K562 (cell line): Measurements from ENCODE around the gene ARMH4. TPM values are rescaled to one million over a fixed set of nuclear protein-coding genes. Genes with fewer than 3 reads are reported as not detected.

Source experiments
- ARID1B ChIP-seq: fragments of 450-650 bp; IDR thresholded peaks from 2 replicates; pipeline ENCODE4 v1.6.1; 2016; ENCODE audit warnings: antibody characterized with exemption, mild to moderate bottlenecking, inconsistent platforms
- ARID3B ChIP-seq: fragments of 250-450 bp; sonication (Bioruptor Pico); IDR thresholded peaks from 2 replicates; pipeline ENCODE4 v1.4.0; 2020; ENCODE audit warnings: borderline replicate concordance
- BACH1 ChIP-seq: fragments of 200-800 bp; sonication (Bioruptor generic); IDR thresholded peaks from 2 replicates; pipeline ENCODE4 v1.6.1; 2016; ENCODE audit warnings: missing genetic modification characterization, missing compliant biosample characterization
- BMI1 ChIP-seq: fragments of 150-350 bp; IDR thresholded peaks from 2 replicates; pipeline ENCODE4 v1.6.1; 2014; ENCODE audit warnings: low read length
- C11orf30 ChIP-seq: fragments of 450-650 bp; IDR thresholded peaks from 2 replicates; pipeline ENCODE4 v1.6.1; 2016; ENCODE audit warnings: low read depth, mild to moderate bottlenecking
- EP300 ChIP-seq: IDR thresholded peaks from 2 replicates; pipeline ENCODE4 v1.6.1; 2012; ENCODE audit warnings: low read length, improper control_type of control experiment
- ESRRB ChIP-seq: fragments of 250-450 bp; sonication (Bioruptor Pico); IDR thresholded peaks from 2 replicates; pipeline ENCODE4 v1.5.0; 2020; ENCODE audit warnings: mild to moderate bottlenecking, moderate library complexity, borderline replicate concordance
- ETV1 ChIP-seq: fragments of 450-650 bp; conservative IDR thresholded peaks from 2 replicates; pipeline ENCODE4 v1.6.1; 2016; ENCODE audit warnings: missing genetic modification characterization, control low read depth, low read depth, missing compliant biosample characterization
- HDAC1 ChIP-seq, 2 experiments: fragments of 450-650 bp; IDR thresholded peaks; 2 replicates each; pipeline ENCODE4 v1.6.1; 2016 to 2017; ENCODE audit warnings: inconsistent platforms in 1 of 2, mild to moderate bottlenecking in 1 of 2, moderate library complexity in 1 of 2
- ID3 ChIP-seq, 2 experiments: fragments of 250-450 bp in 1 of 2; fragments of 450-650 bp in 1 of 2; sonication (Bioruptor Pico) in 1 of 2; IDR thresholded peaks; 2 replicates each; pipeline versions ENCODE4 v1.6.1 to v1.8.0; 2016 to 2021; ENCODE audit warnings: mild to moderate bottlenecking in 2 of 2, moderate library complexity in 2 of 2, missing compliant biosample characterization in 1 of 2, missing genetic modification characterization in 1 of 2
- MAFG ChIP-seq: fragments of 450-650 bp; conservative IDR thresholded peaks from 2 replicates; pipeline ENCODE4 v1.6.1; 2016; ENCODE audit warnings: missing genetic modification characterization, missing compliant biosample characterization
- MTA2 ChIP-seq: fragments of 450-650 bp; IDR thresholded peaks from 2 replicates; pipeline ENCODE4 v1.6.1; 2016; ENCODE audit warnings: low read depth
- NCOA1 ChIP-seq: fragments of 450-650 bp; IDR thresholded peaks from 2 replicates; pipeline ENCODE4 v1.6.1; 2016; ENCODE audit warnings: low read depth
- NCOA2 ChIP-seq, 2 experiments: fragments of 450-650 bp; IDR thresholded peaks; 2 replicates each; pipeline ENCODE4 v1.6.1; 2018; ENCODE audit warnings: mild to moderate bottlenecking in 2 of 2, moderate library complexity in 1 of 2; ENCODE audit not compliant: partially characterized antibody in 2 of 2
- NFE2L1 ChIP-seq: fragments of 450-650 bp; IDR thresholded peaks from 2 replicates; pipeline ENCODE4 v1.6.1; 2016; ENCODE audit warnings: missing genetic modification characterization, low read depth, mild to moderate bottlenecking, missing compliant biosample characterization, moderate library complexity, borderline replicate concordance
- NR2F6 ChIP-seq: fragments of 450-650 bp; formaldehyde crosslinking; IDR thresholded peaks from 2 replicates; pipeline ENCODE4 v1.4.0; 2020; ENCODE audit warnings: mild to moderate bottlenecking
- POLR2H ChIP-seq: IDR thresholded peaks from 2 replicates; pipeline ENCODE4 v1.6.1; 2016; ENCODE audit warnings: missing genetic modification characterization, low read depth, mild to moderate bottlenecking, control low read depth, missing compliant biosample characterization, moderate library complexity
- SIX5 ChIP-seq, 2 experiments: IDR thresholded peaks; 2 replicates each; pipeline ENCODE4 v1.6.1; 2011; ENCODE audit warnings: low read length in 2 of 2, borderline replicate concordance in 1 of 2, low read depth in 1 of 2, mild to moderate bottlenecking in 1 of 2, moderate library complexity in 1 of 2; ENCODE audit not compliant: insufficient read depth in 1 of 2
- SMARCC2 ChIP-seq: fragments of 450-650 bp; IDR thresholded peaks from 2 replicates; pipeline ENCODE4 v1.6.1; 2017; ENCODE audit warnings: antibody characterized with exemption, moderate library complexity, mild to moderate bottlenecking, low read depth
- ZBTB17 ChIP-seq: fragments of 450-650 bp; formaldehyde crosslinking; IDR thresholded peaks from 2 replicates; pipeline ENCODE4 v1.4.0; 2020; ENCODE audit warnings: mild to moderate bottlenecking
- ZBTB2 ChIP-seq: fragments of 450-650 bp; IDR thresholded peaks from 2 replicates; pipeline ENCODE4 v1.6.1; 2016; ENCODE audit warnings: antibody characterized with exemption
- ZBTB43 ChIP-seq: sonication (generic); formaldehyde crosslinking; IDR thresholded peaks from 2 replicates; pipeline ENCODE4 v1.8.0; 2023; ENCODE audit warnings: mild to moderate bottlenecking, missing genetic modification reagents
- ZEB2 ChIP-seq: fragments of 450-650 bp; IDR thresholded peaks from 2 replicates; pipeline ENCODE4 v1.6.1; 2016
- polyA plus RNA-seq, 8 experiments: library from polyadenylated mRNA; depleted of rRNA in 4 of 8; stranded (reverse) in 5 of 8; unstranded in 3 of 8; fragments of >200 nt; fragmentation: Nextera tagmentation in 2 of 8; fragmentation: Illumina TruSeq in 1 of 8; extraction: Ambion mirVana in 2 of 8; extraction: Trizol in 1 of 8; gene quantifications; 2 replicates each; pipeline versions ENCODE4 v1.2.1 to v1.2.3, GENCODE V29; 2011 to 2014; ENCODE audit warnings: inconsistent platforms in 1 of 8, missing spikeins in 1 of 8
- total RNA-seq, 7 experiments: library from RNA; depleted of rRNA in 6 of 7; stranded (reverse); fragments of >200 nt in 6 of 7; fragmentation: Illumina TruSeq in 2 of 7; extraction: Trizol in 2 of 7; gene quantifications; 2 replicates each; pipeline versions ENCODE4 v1.2.1 to v1.2.3, GENCODE V29; 2011 to 2021; ENCODE audit warnings: low replicate concordance in 1 of 7
- TF ChIP-seq, protein P1 (sequence below): sonication (generic); IDR thresholded peaks from 2 replicates; pipeline ENCODE4 v1.6.1; 2016

The ARMH4 gene
- total and polyA plus RNA-seq, 9 of the 15 experiments (the other 6 are each of a cell fraction or from before 2014, with no cell fraction given), result 0.06 to 0.98 (median 0.07) TPM; not detected in 2

DNA sequence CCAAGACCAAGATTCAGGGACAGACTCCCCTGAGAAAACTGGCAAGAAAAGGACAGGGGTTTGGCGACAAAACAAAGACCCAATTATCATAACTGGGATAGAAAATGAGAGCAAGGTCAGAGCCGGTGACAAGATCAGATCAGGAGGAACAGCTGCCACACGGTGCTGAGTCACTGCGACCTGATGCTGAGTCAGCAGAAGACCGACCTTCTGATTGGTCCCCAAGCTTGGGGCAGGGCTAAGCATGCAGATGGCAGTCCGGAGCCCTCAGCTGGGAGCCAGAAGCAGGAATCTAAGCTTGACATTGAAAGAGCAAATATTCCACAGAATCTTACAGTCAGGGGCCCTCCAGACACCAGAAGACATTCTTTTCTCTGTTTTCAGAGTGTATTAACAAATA lies 19.1 kb upstream of the ARMH4 start (continued):
- no peak for TF ChIP-seq ZBTB17 (CRISPR knock-in tag)
- TF ChIP-seq NFE2L1 (tag), result peak; percentile 79
- peak; percentile 99 for TF ChIP-seq BACH1 (tag)
- TF ChIP-seq, protein P1, sequence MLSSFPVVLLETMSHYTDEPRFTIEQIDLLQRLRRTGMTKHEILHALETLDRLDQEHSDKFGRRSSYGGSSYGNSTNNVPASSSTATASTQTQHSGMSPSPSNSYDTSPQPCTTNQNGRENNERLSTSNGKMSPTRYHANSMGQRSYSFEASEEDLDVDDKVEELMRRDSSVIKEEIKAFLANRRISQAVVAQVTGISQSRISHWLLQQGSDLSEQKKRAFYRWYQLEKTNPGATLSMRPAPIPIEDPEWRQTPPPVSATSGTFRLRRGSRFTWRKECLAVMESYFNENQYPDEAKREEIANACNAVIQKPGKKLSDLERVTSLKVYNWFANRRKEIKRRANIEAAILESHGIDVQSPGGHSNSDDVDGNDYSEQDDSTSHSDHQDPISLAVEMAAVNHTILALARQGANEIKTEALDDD, result no peak
- no peak; the same call in 1 of the 2 replicates for TF ChIP-seq ZEB2
- TF ChIP-seq POLR2H (tag), result no peak
- peak; percentile 82 for TF ChIP-seq ARID1B
- no peak for TF ChIP-seq NCOA2 (IDR thresholded peaks at IDR 0.05; ENCODE audit: partially characterized antibody in 2 of 2)
- no peak for TF ChIP-seq ARID3B (CRISPR knock-in tag)
- peak; percentile 48; the same call in 1 of the 2 replicates for TF ChIP-seq NCOA1
- 0 out of 2 replicates have a peak, but pooled peaks have one; percentile 2 for TF ChIP-seq ZBTB2
- no peak for TF ChIP-seq BMI1
- peak in 1 of 2 experiments; percentile 60; a peak in 2 of 4 replicates for TF ChIP-seq HDAC1 (IDR thresholded peaks at IDR 0.05)
- TF ChIP-seq MAFG (tag), result peak; percentile 100
- no peak for TF ChIP-seq ZBTB43 (CRISPR knock-in tag)
- TF ChIP-seq MTA2, result 0 out of 2 replicates have a peak, but pooled peaks have one; percentile 17
- TF ChIP-seq ESRRB (CRISPR knock-in tag), result no peak
- TF ChIP-seq NR2F6 (CRISPR knock-in tag), result no peak
- TF ChIP-seq SIX5 (IDR thresholded peaks at IDR 0.05; ENCODE audit: borderline replicate concordance in 1 of 2, insufficient read depth in 1 of 2, low read depth in 1 of 2, low read length in 2 of 2), result no peak
- no peak for TF ChIP-seq ID3 (CRISPR knock-in tag; IDR thresholded peaks at IDR 0.05)
- TF ChIP-seq ID3 (tag; IDR thresholded peaks at IDR 0.05), result no peak
- 0 out of 2 replicates have a peak, but pooled peaks have one; percentile 60 for TF ChIP-seq SMARCC2
- peak; percentile 73 for TF ChIP-seq EP300
- TF ChIP-seq C11orf30, result peak; percentile 100
- TF ChIP-seq ETV1 (tag), result no peak
